CD8-positive, alpha-beta memory T cell (primary cell): Measurements from ENCODE around the gene ZNF101. TPM values are rescaled to one million over a fixed set of nuclear protein-coding genes. Genes with fewer than 3 reads are reported as not detected.
A peak's percentile ranks its signal among the peaks of the same experiment; 100 is the strongest.
"Not testable (repeated sequence)": the region's sequence is repeated elsewhere in the genome, so short reads cannot be mapped to it uniquely, and the experiment has no call there.

Experiments used
- CTCF ChIA-PET: fragments of 350-600 bp; sonication (Branson Sonifier 250); formaldehyde crosslinking; loops from one replicate; lab custom pipeline; 2021; ENCODE audit warnings: antibody characterized with exemption; lab: Charles Lee
- POLR2A ChIA-PET: fragments of 350-600 bp; sonication (Branson Sonifier 250); formaldehyde crosslinking; loops from one replicate; lab custom pipeline; 2021; ENCODE audit warnings: antibody characterized with exemption; lab: Charles Lee
- DNase-seq, 5 donors: peaks; one replicate each; pipeline versions ENCODE4 v3.0.0 to v3.0.0-alpha.2; 2020 to 2022; ENCODE audit warnings: mixed read lengths in 1 of 5
- H3K27ac ChIP-seq: one replicate; pipeline ENCODE4 v1.7.0; 2013; ENCODE audit warnings: low read depth, mild to moderate bottlenecking, low read length, moderate library complexity
- H3K27me3 ChIP-seq: 2 replicates; pipeline ENCODE4 v1.7.0; 2013; ENCODE audit warnings: low read length, mild to moderate bottlenecking; ENCODE audit not compliant: insufficient read depth, poor library complexity, severe bottlenecking
- H3K36me3 ChIP-seq: 2 replicates; pipeline ENCODE4 v1.7.0; 2013; ENCODE audit warnings: mild to moderate bottlenecking, low read length, moderate library complexity; ENCODE audit not compliant: insufficient read depth
- H3K4me1 ChIP-seq: 2 replicates; pipeline ENCODE4 v1.7.0; 2013; ENCODE audit warnings: mild to moderate bottlenecking, low read length, moderate library complexity; ENCODE audit not compliant: insufficient read depth
- H3K4me3 ChIP-seq: 2 replicates; pipeline ENCODE4 v1.7.0; 2013; ENCODE audit warnings: mild to moderate bottlenecking, low read length
- H3K9me3 ChIP-seq: 2 replicates; pipeline ENCODE4 v1.7.0; 2013; ENCODE audit warnings: mild to moderate bottlenecking, low read length
- H3K27ac Mint-ChIP-seq, 8 donors: one replicate each; pipeline ENCODE4 v1.8.0; 2020 to 2021; ENCODE audit warnings: mixed read lengths in 8 of 8, mild to moderate bottlenecking in 6 of 8, inconsistent platforms in 3 of 8, moderate library complexity in 3 of 8
- H3K27me3 Mint-ChIP-seq, 2 donors: one replicate each; pipeline ENCODE4 v1.8.0; 2020 to 2021; ENCODE audit warnings: mixed read lengths in 2 of 2, mild to moderate bottlenecking in 1 of 2, moderate library complexity in 1 of 2
- H3K36me3 Mint-ChIP-seq, 3 donors: one replicate each; pipeline ENCODE4 v1.8.0; 2020 to 2021; ENCODE audit warnings: mixed read lengths in 3 of 3, inconsistent platforms in 1 of 3, mild to moderate bottlenecking in 1 of 3
- H3K4me1 Mint-ChIP-seq, 3 donors: one replicate each; pipeline ENCODE4 v1.8.0; 2020 to 2021; ENCODE audit warnings: mixed read lengths in 3 of 3, inconsistent platforms in 1 of 3, mild to moderate bottlenecking in 1 of 3
- H3K4me3 Mint-ChIP-seq, 7 donors: one replicate each; pipeline ENCODE4 v1.8.0; 2020 to 2021; ENCODE audit warnings: mixed read lengths in 7 of 7, mild to moderate bottlenecking in 6 of 7, moderate library complexity in 4 of 7, inconsistent platforms in 2 of 7
- H3K9me3 Mint-ChIP-seq, 5 donors: one replicate each; pipeline ENCODE4 v1.8.0; 2020 to 2022; ENCODE audit warnings: mixed read lengths in 5 of 5, mild to moderate bottlenecking in 3 of 5, moderate library complexity in 2 of 5, inconsistent platforms in 1 of 5
- polyA plus RNA-seq: library from polyadenylated mRNA; unstranded; fragments of 300-500 nt; fragmentation: Illumina TruSeq; gene quantifications from one replicate; pipeline ENCODE4 v1.2.3, GENCODE V29; 2021
- total RNA-seq, 2 experiments: library from RNA; stranded (reverse); gene quantifications; one replicate each; pipeline ENCODE4 v1.2.3, GENCODE V29; 2021

The ZNF101 gene
- total and polyA plus RNA-seq, 3 experiments from 2014 or later, result 73.6 to 103 (median 74.0) TPM

DNA sequence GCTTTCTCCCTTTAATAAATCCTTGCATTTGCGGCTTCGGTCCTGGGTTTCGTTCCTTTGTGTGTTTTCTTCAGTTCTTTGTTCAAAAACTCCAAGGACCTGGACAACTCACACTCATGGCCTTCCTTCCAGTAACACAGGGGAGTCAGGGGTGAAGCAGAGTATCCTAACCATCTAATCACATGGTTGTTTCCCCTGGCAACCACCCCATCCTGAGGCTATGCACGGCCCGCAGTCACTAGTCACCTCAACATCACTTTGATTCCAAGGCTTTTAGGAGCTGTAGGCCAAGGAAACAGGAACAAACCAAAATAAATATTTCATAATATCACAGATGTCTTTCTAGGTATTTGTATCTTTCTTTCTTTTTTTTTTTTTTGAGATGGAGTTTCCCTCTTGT lies 28.9 kb downstream of the ZNF101 start:
- H3K27me3 ChIP-seq, result no peaks in the 10 kb centered on the region
- Mint-ChIP-seq H3K4me1 (peaks cover 0 to 3% (median 3%) of the 10 kb centered on the region in 3 donors), H3K27ac (peak overlapping the region in 2 of 8 donors; percentile 19 to 29), H3K36me3 (peaks cover 1 to 13% (median 6%) of the 10 kb centered on the region in 3 donors), H3K9me3 (peaks cover 0 to 14% (median 4%) of the 10 kb centered on the region in 5 donors), H3K4me3 (no peak overlapping the region), H3K27me3 (no peaks in the 10 kb centered on the region)
- ChIA-PET CTCF (no interaction called here), POLR2A (interaction anchor here (0.6 kb wide), 2 partner anchors 33 to 111 kb away, joined by 8 to 9 read pairs; no protein-coding TSS in a partner anchor)
- no peak overlapping the region for H3K4me3 ChIP-seq
- DNase-seq, result no peak
- H3K36me3 ChIP-seq, result no peaks in the 10 kb centered on the region
- H3K9me3 ChIP-seq, result no peaks in the 10 kb centered on the region
- H3K4me1 ChIP-seq, result no peaks in the 10 kb centered on the region
- H3K27ac ChIP-seq, result no peak overlapping the region

DNA sequence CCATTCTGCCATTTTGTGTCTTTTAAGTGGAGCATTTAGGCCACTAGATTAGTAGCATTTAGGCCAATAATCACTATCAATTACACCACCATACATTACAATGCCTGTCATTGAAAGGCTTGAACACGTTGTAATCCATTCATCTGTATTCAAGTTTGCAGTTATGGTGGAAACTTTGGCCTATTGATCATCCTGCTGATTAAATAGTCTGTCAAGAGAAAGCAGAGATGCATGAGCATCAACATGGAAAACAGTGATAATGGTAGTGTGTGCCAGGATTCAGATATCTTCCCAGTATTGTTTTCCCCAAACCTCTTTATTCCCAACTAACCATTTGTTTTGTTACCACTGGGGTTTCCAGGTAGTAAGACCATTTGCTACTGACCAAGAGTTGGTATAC lies 31.9 kb downstream of the ZNF101 start:
- H3K4me3 Mint-ChIP-seq, H3K27ac ChIP-seq, H3K4me3 ChIP-seq, H3K36me3 ChIP-seq, H3K9me3 ChIP-seq, H3K27ac Mint-ChIP-seq, DNase-seq, H3K4me1 ChIP-seq, CTCF ChIA-PET, H3K27me3 Mint-ChIP-seq, H3K4me1 Mint-ChIP-seq, H3K27me3 ChIP-seq: not testable (repeated sequence)
- Mint-ChIP-seq H3K9me3 (peaks cover 0 to 34% (median 26%) of the 10 kb centered on the region in 5 donors), H3K36me3 (peaks cover 10 to 30% (median 16%) of the 10 kb centered on the region in 3 donors)
- POLR2A ChIA-PET, result interaction anchor here (0.9 kb wide), 1 partner anchor 9 kb away, joined by 5 read pairs; no protein-coding TSS in a partner anchor

DNA sequence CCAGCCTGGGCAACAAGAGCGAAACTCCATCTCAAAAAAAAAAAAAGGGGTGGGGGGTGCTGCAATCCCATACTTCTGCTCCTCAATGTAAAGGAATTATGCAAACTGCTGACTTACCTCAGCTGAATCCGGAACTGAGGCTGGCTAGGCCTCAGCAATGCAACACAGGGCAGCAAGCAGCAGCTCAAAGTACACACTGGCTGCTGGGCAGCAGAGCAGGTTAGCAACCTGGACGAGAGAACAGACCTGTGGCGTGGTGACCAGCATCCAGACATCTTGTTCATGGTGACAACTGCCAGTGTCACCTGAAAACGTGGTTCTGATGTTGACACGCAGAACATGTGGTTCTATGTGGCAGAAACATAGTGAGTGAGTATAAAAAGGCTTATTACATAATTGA lies 36.2 kb downstream of the ZNF101 start:
- CTCF ChIA-PET, result no interaction called here

GRCh38 chr19:19710506-19710905 lies 41.9 kb downstream of the ZNF101 start:
- Histone ChIP-seq H3K36me3 (peaks cover 30% of the 10 kb centered on the region), H3K4me3 (no peak overlapping the region), H3K27ac (no peak overlapping the region), H3K4me1 (no peaks in the 10 kb centered on the region), H3K9me3 (peaks cover 76% of the 10 kb centered on the region), H3K27me3 (no peaks in the 10 kb centered on the region)
- CTCF ChIA-PET, result no interaction called here
- Mint-ChIP-seq H3K36me3 (peaks cover 32 to 81% (median 71%) of the 10 kb centered on the region in 3 donors), H3K4me3 (no peak overlapping the region), H3K9me3 (peaks cover 38 to 99% (median 95%) of the 10 kb centered on the region in 5 donors), H3K4me1 (peaks cover 0 to 6% (median 3%) of the 10 kb centered on the region in 3 donors), H3K27me3 (no peaks in the 10 kb centered on the region), H3K27ac (no peak overlapping the region)
- DNase-seq, result no peak
- POLR2A ChIA-PET, result no interaction called here

More for the DNA sequence above, 36.2 kb downstream of the ZNF101 start:
- POLR2A ChIA-PET, result no interaction called here
- peaks cover 30% of the 10 kb centered on the region for H3K9me3 ChIP-seq
- H3K36me3 Mint-ChIP-seq, result peaks cover 19 to 61% (median 35%) of the 10 kb centered on the region in 3 donors
- no peak overlapping the region for H3K4me3 ChIP-seq
- H3K4me1 ChIP-seq, result no peaks in the 10 kb centered on the region
- peaks cover 20 to 75% (median 62%) of the 10 kb centered on the region in 5 donors for H3K9me3 Mint-ChIP-seq
- H3K4me3 Mint-ChIP-seq, result no peak overlapping the region
- no peaks in the 10 kb centered on the region for H3K36me3 ChIP-seq
- no peak overlapping the region for H3K27ac ChIP-seq
- H3K27me3 ChIP-seq, result no peaks in the 10 kb centered on the region
- no peak for DNase-seq
- H3K27me3 Mint-ChIP-seq, result no peaks in the 10 kb centered on the region
- H3K4me1 Mint-ChIP-seq, result peaks cover 0 to 6% (median 3%) of the 10 kb centered on the region in 3 donors
- H3K27ac Mint-ChIP-seq, result no peak overlapping the region

DNA sequence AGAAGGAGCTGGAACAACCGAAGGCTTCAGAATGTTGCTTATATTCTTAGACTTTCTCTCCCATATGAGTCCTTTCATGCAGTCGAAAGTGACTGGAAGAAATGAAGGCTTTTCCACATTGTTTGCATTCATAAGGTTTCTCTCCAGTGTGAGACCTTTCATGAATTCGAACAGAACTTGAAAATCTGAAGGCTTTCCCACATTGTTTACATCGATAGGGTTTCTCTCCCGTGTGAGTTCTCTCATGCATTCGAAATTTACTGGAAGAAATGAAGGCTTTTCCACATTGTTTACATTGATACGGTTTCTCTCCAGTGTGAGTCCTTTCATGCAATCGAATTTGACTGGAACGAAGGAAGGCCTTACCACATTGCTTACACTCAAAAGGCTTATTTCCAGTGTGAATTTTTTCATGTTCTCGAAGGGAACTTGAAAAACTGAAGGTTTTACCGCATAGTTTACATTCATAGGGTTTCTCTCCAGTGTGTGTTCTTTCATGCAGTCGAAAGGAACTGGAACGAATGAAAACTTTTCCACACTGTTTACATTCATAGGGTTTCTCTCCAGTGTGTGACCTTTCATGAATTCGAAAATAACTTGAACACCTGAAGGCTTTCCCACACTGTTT lies 42.8 kb downstream of the ZNF101 start:
- no peak for DNase-seq
- no peak overlapping the region for H3K27ac ChIP-seq
- H3K9me3 Mint-ChIP-seq, result peaks cover 39 to 99% (median 96%) of the 10 kb centered on the region in 5 donors
- ChIA-PET CTCF (no interaction called here), POLR2A (no interaction called here)
- H3K4me3 Mint-ChIP-seq, result no peak overlapping the region
- peaks cover 83% of the 10 kb centered on the region for H3K9me3 ChIP-seq
- peaks cover 30% of the 10 kb centered on the region for H3K36me3 ChIP-seq
- peak overlapping the region; percentile 9 for H3K4me3 ChIP-seq
- H3K27ac Mint-ChIP-seq, result no peak overlapping the region
- peaks cover 32 to 83% (median 74%) of the 10 kb centered on the region in 3 donors for H3K36me3 Mint-ChIP-seq
- H3K27me3 ChIP-seq, result no peaks in the 10 kb centered on the region
- peaks cover 0 to 2% (median 2%) of the 10 kb centered on the region in 3 donors for H3K4me1 Mint-ChIP-seq
- no peaks in the 10 kb centered on the region for H3K4me1 ChIP-seq
- no peaks in the 10 kb centered on the region for H3K27me3 Mint-ChIP-seq

- Histone ChIP-seq H3K27ac (no peak overlapping the region), H3K27me3 (no peaks in the 10 kb centered on the region), H3K4me1 (no peaks in the 10 kb centered on the region), H3K4me3 (peak overlapping the region; percentile 9), H3K36me3 (peaks cover 35% of the 10 kb centered on the region), H3K9me3 (peaks cover 84% of the 10 kb centered on the region)
- H3K27me3 Mint-ChIP-seq, result no peaks in the 10 kb centered on the region
- H3K4me1 Mint-ChIP-seq, result peaks cover 0 to under 1% (median under 1%) of the 10 kb centered on the region in 3 donors
- H3K4me3 Mint-ChIP-seq, result no peak overlapping the region
- no peak overlapping the region for H3K27ac Mint-ChIP-seq
- peaks cover 40 to 84% (median 77%) of the 10 kb centered on the region in 3 donors for H3K36me3 Mint-ChIP-seq
- CTCF ChIA-PET, result no interaction called here
- peaks cover 43 to 99% (median 97%) of the 10 kb centered on the region in 5 donors for H3K9me3 Mint-ChIP-seq
- DNase-seq, result no peak
- POLR2A ChIA-PET, result no interaction called here
Observed at GRCh38 chr19:19711934-19712828, 43.5 kb downstream of the ZNF101 start.

DNA sequence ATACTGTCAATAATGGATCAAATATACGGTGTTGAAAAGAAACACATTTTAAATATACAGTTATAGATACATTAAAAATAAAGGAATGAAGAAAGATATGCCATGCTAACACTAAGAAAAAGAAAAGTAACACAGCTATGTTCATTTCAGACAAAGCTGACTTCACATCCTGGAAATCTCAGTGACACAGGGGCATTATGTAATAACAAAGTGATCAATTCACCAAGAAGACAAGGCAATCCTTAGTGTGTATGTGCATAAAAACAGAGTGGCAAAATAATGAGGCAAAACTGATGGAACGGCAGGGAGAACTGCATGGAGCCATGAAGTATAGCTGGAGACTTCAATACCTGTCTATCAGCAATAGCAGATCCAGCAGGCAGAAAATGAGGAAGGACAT lies 51.2 kb downstream of the ZNF101 start:
- Mint-ChIP-seq H3K9me3 (peaks cover 54 to 94% (median 89%) of the 10 kb centered on the region in 5 donors), H3K4me3 (peak overlapping the region in 1 of 7 donors; percentile 25), H3K27ac (no peak overlapping the region), H3K4me1 (peaks cover 13 to 19% (median 16%) of the 10 kb centered on the region in 3 donors), H3K36me3 (peaks cover 39 to 80% (median 67%) of the 10 kb centered on the region in 3 donors), H3K27me3 (no peaks in the 10 kb centered on the region)
- Histone ChIP-seq H3K36me3 (peaks cover 20% of the 10 kb centered on the region), H3K27me3 (no peaks in the 10 kb centered on the region), H3K4me1 (no peaks in the 10 kb centered on the region), H3K9me3 (peaks cover 64% of the 10 kb centered on the region), H3K4me3 (no peak overlapping the region), H3K27ac (no peak overlapping the region)
- peak in 1 of 5 donors; percentile 19 for DNase-seq
- POLR2A ChIA-PET, result interaction anchor here (0.6 kb wide), 1 partner anchor 54 kb away, joined by 5 read pairs; no protein-coding TSS in a partner anchor
- CTCF ChIA-PET, result no interaction called here
